KMS-11 (cell line): ENCODE data around the gene JARID2.

Source experiments
- H2AFZ ChIP-seq: fragments of 200-600 bp; sonication (generic); 2 replicates; pipeline ENCODE4 v1.6.1; 2016; ENCODE audit warnings: antibody characterized with exemption, mixed run types, low read depth
- H3K27ac ChIP-seq: fragments of 200-600 bp; sonication (generic); 2 replicates; pipeline ENCODE4 v1.6.1; 2016; ENCODE audit warnings: mild to moderate bottlenecking, mixed run types
- H3K27me3 ChIP-seq: fragments of 200-600 bp; sonication (generic); 2 replicates; pipeline ENCODE4 v1.6.1; 2017; ENCODE audit warnings: mild to moderate bottlenecking, low read depth, mixed run types, moderate library complexity; ENCODE audit not compliant: insufficient read depth
- H3K36me3 ChIP-seq: fragments of 200-600 bp; sonication (generic); 2 replicates; pipeline ENCODE4 v1.6.1; 2017; ENCODE audit warnings: mild to moderate bottlenecking, mixed run types; ENCODE audit not compliant: insufficient read depth
- H3K4me1 ChIP-seq: fragments of 200-600 bp; sonication (generic); 2 replicates; pipeline ENCODE4 v1.6.1; 2016; ENCODE audit warnings: mild to moderate bottlenecking, low read depth, mixed run types; ENCODE audit not compliant: poor library complexity, severe bottlenecking
- H3K4me2 ChIP-seq: fragments of 200-600 bp; sonication (generic); 2 replicates; pipeline ENCODE4 v1.7.0; 2016; ENCODE audit warnings: mild to moderate bottlenecking, mixed run types
- H3K4me3 ChIP-seq: fragments of 200-600 bp; sonication (generic); IDR thresholded peaks from 2 replicates; pipeline ENCODE4 v1.6.1; 2017; ENCODE audit warnings: low read depth, low read length, mixed read lengths; ENCODE audit not compliant: insufficient read depth
- H3K79me2 ChIP-seq: fragments of 200-600 bp; sonication (generic); 2 replicates; pipeline ENCODE4 v1.6.1; 2016; ENCODE audit warnings: low read depth, mixed run types; ENCODE audit not compliant: insufficient read depth
- H3K9ac ChIP-seq: fragments of 200-600 bp; sonication (generic); 2 replicates; pipeline ENCODE4 v1.6.1; 2016; ENCODE audit warnings: mild to moderate bottlenecking, mixed run types
- H4K20me1 ChIP-seq: fragments of 200-600 bp; sonication (generic); 2 replicates; pipeline ENCODE4 v1.6.1; 2016; ENCODE audit warnings: mild to moderate bottlenecking, mixed run types; ENCODE audit not compliant: insufficient read depth
- TF ChIP-seq, protein P1 (sequence below): fragments of 200-600 bp; sonication (generic); conservative IDR thresholded peaks from 2 replicates; pipeline ENCODE4 v1.6.1; 2017; ENCODE audit warnings: low read depth, mild to moderate bottlenecking, antibody characterized with exemption, low read length, moderate library complexity, mixed read lengths

Gene JARID2

DNA sequence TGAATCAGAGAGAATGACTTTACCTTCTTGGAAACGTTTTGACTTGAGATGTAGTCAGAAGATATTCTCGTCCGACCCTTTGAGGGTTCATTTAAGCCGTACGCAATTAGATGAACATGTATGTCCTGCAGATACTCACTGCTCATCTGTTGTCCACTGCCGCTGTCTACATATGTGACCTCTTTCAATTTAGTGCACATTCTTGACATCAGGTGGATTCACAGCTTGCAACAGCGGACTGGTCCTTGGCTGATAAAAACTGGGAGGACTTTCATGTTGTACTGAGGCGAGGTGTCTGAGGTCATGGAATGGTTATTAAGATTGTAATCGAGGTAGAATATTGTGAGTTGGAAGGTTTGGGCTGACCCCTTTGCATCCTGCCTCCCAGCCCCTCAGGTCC, 194.2 kb downstream of the JARID2 start:
- Histone ChIP-seq H3K4me1 (peaks cover 20% of the 10 kb centered on the region), H3K9ac (no peak overlapping the region), H3K27me3 (no peaks in the 10 kb centered on the region), H3K79me2 (no peaks in the 10 kb centered on the region), H2AFZ (no peak overlapping the region), H3K36me3 (no peaks in the 10 kb centered on the region), H3K4me3 (no peak overlapping the region), H3K4me2 (no peak overlapping the region), H4K20me1 (no peaks in the 10 kb centered on the region), H3K27ac (no peak overlapping the region)
- TF ChIP-seq, protein P1, sequence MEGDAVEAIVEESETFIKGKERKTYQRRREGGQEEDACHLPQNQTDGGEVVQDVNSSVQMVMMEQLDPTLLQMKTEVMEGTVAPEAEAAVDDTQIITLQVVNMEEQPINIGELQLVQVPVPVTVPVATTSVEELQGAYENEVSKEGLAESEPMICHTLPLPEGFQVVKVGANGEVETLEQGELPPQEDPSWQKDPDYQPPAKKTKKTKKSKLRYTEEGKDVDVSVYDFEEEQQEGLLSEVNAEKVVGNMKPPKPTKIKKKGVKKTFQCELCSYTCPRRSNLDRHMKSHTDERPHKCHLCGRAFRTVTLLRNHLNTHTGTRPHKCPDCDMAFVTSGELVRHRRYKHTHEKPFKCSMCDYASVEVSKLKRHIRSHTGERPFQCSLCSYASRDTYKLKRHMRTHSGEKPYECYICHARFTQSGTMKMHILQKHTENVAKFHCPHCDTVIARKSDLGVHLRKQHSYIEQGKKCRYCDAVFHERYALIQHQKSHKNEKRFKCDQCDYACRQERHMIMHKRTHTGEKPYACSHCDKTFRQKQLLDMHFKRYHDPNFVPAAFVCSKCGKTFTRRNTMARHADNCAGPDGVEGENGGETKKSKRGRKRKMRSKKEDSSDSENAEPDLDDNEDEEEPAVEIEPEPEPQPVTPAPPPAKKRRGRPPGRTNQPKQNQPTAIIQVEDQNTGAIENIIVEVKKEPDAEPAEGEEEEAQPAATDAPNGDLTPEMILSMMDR: no peak

DNA sequence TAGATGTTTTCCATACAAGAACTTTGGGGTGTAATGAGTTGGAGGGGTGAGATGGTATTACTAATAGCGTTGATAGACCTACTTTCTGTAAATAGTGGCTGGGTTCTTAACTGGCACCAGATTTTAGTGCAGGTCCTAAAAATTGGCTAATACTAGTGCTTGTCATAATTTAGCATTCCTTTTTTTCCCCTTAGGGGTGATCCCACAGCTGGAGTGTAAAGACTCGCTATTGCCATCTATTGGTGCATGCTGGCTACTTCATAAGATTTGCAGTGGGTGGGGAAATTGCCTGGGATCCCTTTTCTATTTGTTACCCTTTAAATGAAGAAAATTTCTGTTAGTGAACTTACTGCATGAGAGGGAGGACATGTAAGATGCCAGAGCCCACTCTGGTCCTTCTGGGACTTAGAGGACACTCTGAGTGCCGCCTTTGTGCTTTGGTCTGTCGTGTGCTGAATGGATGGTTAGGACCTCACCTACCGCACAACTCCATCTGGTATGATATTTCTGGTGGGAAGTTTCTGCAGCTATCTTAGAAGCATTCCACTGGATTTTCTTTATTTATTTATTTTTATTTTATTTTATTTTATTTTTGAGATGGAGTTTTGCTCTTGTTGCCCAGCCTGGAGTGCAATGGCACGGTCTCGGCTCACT, 195.5 kb downstream of the JARID2 start:
- H3K4me3 ChIP-seq: no peak overlapping the region
- H3K4me1 ChIP-seq: peaks cover 17% of the 10 kb centered on the region
- H3K27me3 ChIP-seq: no peaks in the 10 kb centered on the region
- H2AFZ ChIP-seq: no peak overlapping the region
- H3K27ac ChIP-seq: no peak overlapping the region
- TF ChIP-seq, protein P1: peak; percentile 92
- H3K36me3 ChIP-seq: no peaks in the 10 kb centered on the region
- no peaks in the 10 kb centered on the region for H3K79me2 ChIP-seq
- H3K9ac ChIP-seq: no peak overlapping the region
- H4K20me1 ChIP-seq: no peaks in the 10 kb centered on the region
- no peak overlapping the region for H3K4me2 ChIP-seq

DNA sequence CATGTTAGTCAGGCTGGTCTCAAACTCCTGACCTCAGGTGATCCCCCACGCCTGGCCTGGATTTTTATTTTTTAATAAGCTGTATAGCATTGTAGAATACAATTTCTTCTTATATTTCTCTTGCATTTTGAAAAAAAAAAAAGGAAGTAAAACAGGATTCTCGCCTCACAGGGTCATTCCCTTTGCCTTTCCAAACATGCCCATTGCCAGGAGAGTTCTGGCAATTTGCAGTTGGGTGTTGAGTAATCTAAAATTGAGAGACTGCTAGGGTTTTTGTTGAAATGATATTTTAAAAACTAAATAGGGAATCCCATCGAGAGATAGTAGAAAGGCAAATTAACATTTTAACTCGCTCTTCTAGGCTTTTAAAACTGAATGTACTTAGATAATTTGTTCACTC, 196.1 kb downstream of the JARID2 start:
- Histone ChIP-seq H3K79me2 (no peaks in the 10 kb centered on the region), H4K20me1 (no peaks in the 10 kb centered on the region)

DNA sequence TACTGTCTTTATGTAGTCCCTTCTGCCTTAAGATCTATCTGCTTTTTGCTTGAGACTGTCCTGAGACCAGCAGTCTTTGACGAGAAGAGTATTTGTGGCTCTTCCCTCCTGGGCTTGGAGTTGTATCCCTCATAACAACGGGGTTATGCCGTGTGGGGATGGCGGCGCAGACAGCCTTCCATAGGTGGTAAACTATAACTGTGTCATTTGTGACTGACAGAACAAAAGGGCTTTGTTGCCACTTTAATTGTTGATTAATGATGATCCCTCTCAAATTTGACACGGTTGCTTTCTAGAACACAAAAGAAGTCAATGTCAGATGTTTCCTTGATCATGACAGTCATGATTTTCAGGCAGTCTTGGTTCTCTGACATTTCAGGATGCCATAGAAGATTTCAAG, 196.6 kb downstream of the JARID2 start:
- no peaks in the 10 kb centered on the region for H4K20me1 ChIP-seq

More for the DNA sequence above, 196.1 kb downstream of the JARID2 start:
- TF ChIP-seq, protein P1: no peak
- peaks cover 17% of the 10 kb centered on the region for H3K4me1 ChIP-seq
- no peaks in the 10 kb centered on the region for H3K36me3 ChIP-seq
- no peaks in the 10 kb centered on the region for H3K27me3 ChIP-seq
- H3K27ac ChIP-seq: no peak overlapping the region
- H3K4me3 ChIP-seq: no peak overlapping the region
- H2AFZ ChIP-seq: no peak overlapping the region
- no peak overlapping the region for H3K4me2 ChIP-seq
- no peak overlapping the region for H3K9ac ChIP-seq

More for the DNA sequence above, 196.6 kb downstream of the JARID2 start:
- Histone ChIP-seq H3K9ac (no peak overlapping the region), H2AFZ (no peak overlapping the region), H3K79me2 (no peaks in the 10 kb centered on the region), H3K4me3 (no peak overlapping the region), H3K4me1 (peaks cover 17% of the 10 kb centered on the region), H3K4me2 (no peak overlapping the region), H3K36me3 (no peaks in the 10 kb centered on the region), H3K27ac (no peak overlapping the region), H3K27me3 (no peaks in the 10 kb centered on the region)
- TF ChIP-seq, protein P1: no peak
